Measurements from ENCODE around the gene DMAC2.
"Not testable (repeated sequence)": the region's sequence is repeated elsewhere in the genome, so short reads cannot be mapped to it uniquely, and the experiment has no call there.

Gene DMAC2

DNA sequence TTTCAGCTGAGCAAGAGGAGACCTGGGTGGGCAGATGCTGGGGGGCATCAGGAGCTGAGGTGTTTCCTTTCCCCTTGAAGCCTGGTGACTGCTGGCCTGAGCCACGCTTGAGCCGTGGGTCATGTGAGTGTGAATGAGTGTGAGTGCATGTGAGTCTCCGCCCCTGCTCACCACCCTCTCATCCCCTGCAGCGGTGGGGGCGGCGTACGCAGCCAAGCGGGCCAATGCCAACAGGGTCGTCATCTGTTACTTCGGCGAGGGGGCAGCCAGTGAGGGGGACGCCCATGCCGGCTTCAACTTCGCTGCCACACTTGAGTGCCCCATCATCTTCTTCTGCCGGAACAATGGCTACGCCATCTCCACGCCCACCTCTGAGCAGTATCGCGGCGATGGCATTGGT, 17.7 kb downstream of the DMAC2 start:
- no peak for DNase-seq

DNA sequence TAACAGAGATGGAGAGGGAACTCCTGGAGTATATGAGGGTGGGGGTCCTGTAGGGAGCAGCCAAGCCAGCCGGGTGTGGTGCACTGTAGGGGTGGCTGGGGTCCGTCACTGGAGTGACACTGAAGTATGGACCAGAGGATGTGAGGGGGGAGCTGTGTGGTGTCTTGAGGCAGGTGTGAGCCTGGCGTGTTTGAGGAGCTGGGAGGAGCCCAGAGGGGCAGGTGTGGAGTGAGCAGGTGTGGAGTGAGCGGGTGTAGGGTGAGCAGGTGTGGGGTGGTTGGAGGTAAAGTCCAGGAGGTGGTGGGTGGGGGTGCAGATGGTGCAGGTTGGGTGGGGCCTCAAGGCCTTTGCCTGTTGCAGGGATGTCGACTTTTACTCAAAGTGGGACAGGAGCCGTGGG, 18.4 kb downstream of the DMAC2 start:
- no peak for DNase-seq

DNA sequence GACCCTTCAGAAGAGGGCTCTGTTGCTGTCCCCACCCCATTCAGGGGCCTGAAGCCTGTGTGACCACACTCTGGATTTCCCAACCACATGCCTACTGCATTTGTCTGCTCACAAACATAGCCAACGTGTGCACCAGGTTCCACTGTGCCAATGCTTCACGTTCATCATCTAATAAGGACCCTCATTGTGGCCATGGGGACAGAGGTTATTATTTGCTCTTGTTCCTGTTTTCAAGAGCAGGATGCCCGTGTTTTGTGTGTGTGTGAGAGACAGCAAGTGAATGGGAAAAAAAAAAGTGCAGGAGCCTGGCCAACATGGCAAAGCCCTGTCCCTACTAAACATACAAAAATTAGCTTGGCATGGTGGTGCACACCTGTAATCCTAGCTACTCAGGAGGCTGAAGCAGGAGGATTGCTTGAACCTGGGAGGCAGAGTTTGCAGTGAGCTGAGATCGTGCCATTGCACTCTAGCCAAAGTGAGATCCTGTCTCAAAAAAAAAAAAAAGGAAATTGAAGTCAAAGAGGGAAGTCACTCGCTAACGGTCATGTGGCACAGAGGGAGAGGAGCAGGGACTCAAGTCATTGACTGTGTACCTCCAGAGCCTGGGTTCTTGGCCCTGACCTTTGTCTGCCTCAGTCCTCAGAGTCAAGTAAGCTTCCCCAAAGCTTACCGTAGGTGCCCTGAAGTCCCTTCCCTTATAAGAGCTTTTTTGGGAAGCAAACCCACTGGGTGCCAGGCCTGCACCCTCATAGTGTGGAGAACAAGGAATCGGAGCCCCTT, 19.4 kb downstream of the DMAC2 start:
- DNase-seq: peak; percentile 35

DNA sequence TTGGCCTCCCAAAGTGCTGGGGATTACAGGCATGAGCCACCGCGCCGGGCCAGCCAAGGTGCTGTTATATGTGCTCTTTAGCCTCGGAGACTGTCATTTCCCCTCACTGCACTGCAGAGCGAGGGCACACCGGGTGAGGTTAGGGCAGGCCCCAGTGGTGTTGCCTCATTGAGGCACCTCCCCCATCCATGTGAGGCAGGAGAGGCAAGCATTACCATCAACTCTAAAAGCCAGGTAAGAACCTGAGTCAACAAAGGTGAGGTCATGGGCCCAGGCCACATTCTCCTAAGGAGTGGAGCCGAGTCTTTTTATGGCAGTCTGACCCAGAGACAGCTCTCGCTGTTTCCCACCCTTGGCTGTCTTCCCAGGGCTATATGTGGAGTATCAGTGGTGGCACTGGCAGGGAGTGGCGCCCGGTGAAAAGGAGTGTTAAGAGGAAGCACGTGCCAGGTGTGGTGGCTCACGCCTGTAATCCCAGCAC, 23.5 kb downstream of the DMAC2 start:
- no peak for DNase-seq

DNA sequence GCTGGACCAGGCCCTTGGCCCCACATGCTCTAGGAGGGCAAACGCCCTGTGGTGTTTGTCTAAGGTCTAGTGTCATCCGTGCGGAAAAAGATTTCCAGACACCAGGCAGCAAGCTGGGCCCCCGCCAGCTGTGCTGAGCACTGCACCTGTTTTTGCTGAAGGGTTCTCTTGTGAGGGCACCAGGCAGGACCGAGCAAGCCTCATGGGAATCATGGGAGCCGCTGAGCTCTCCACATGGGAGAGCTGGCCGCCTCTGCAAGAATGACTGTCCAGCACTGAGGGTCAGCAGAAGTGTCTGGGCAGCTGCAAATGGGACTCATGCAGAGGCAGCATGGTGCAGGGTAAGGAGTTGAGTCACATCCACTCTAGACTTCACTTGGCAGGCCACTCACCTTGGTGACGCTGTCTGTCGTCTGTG, 24.5 kb downstream of the DMAC2 start:
- no peak for DNase-seq

DNA sequence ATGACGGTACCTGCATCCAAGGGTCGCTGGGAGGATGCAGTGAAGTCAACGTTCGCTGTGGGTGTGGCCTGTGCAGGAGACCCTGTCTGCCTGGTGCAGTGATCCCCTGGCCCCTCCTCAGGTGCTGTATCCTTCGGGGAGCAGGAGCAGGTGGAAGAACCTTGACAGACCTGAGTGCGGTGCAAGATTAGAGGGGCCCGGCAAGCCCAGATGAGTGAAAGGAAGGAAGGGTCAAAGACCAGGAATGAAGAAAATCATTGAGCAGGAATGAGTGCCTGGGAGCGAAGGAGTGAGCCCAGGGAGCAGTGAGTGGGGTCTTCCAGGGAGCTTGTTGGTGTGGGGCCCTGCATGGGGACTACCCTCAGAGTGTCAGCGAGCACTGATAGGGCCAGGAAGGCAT, 25.3 kb downstream of the DMAC2 start:
- DNase-seq: no peak

DNA sequence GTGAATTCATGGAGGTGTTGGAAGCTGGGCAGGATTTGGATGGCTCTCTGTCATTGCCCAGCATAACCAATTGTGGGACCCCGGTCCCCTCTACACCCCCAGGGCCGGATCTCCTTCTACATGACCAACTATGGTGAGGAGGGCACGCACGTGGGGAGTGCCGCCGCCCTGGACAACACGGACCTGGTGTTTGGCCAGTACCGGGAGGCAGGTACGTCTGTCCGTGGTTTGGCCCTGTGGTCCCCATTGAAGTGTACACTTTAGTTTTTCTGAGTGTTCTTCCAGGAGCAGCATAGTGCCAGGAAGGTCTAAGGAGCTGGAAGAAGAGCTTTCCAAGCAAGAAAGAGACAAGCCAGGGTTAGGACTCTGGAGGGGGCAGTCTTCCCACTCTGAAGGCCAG, 25.8 kb downstream of the DMAC2 start:
- no peak for DNase-seq

DNA sequence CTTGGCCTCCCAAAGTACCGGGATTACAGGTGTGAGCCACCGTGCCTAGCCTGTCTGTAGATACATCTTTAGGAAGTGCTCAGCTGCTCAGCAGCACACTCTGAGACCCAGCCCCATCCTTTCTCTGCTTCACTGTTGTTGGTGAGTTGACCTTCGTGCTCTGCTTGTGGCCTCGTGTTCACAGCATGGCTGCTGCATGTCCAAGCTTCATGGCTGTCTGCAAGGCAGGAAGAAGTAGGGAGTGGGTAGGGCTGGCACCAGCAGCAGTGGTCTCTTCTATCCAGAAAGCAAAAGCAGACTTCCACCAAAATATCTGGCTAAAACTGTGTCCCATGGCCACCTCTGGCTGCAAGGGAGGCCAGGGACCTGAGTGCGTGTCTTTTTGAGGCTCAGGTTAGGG, 26.8 kb downstream of the DMAC2 start:
- DNase-seq: no peak

DNA sequence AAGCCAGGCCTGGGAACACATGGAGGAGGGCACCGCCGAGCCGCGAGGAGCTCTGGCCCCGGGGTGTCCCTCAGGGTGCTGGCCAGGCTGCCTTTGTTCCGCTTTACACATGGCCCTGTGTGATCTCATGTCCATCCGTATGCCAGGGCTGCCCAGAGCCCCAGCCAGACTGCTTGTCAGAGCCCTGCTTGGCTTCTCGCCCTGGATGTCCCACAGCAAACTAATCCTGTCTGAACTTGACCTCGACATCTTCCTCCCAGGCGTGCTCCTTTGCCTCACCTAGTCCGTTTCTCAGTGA, 27.8 kb downstream of the DMAC2 start:
- no peak for DNase-seq

DNA sequence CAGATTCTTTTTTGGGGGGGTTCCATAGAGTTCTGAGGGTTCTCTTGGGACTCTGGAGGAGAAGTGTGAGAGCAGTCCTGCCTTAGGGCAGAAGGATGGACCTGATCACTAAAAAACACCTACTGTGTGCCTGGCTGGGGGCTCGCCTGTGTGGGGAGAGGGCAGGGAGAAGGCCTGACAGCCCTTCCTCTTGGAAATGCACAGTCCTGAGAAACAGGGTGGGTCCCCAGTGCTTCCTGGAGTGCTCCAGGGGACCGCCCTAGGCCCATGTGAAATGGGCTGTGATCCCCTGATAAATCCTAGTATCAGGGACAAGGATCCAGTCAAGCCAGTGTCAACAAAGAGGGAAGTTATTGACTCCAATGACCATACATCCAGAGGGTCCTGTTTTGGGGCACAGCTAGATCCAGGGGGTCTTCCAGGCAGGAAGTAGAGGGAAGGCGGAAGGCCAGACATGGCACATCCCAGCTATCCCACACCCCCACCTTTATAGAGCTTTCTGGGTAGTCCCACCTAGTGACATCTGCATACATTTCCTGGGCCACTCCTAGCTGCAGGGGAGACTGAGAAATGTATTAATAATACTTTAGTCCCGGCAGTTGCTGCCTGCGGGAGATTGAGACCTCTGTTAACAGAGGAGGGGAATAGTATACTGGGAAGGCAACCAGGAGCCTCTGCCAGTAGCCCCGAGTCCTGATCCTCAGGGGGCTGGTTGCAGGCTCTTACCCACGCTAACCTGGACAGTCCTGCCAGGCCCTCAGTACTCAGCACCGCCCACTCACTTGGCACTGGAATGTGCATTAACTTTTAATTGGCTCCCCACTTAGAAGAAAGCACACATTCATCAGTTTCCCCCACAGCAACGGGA, 28.4 kb downstream of the DMAC2 start:
- DNase-seq: no peak

DNA sequence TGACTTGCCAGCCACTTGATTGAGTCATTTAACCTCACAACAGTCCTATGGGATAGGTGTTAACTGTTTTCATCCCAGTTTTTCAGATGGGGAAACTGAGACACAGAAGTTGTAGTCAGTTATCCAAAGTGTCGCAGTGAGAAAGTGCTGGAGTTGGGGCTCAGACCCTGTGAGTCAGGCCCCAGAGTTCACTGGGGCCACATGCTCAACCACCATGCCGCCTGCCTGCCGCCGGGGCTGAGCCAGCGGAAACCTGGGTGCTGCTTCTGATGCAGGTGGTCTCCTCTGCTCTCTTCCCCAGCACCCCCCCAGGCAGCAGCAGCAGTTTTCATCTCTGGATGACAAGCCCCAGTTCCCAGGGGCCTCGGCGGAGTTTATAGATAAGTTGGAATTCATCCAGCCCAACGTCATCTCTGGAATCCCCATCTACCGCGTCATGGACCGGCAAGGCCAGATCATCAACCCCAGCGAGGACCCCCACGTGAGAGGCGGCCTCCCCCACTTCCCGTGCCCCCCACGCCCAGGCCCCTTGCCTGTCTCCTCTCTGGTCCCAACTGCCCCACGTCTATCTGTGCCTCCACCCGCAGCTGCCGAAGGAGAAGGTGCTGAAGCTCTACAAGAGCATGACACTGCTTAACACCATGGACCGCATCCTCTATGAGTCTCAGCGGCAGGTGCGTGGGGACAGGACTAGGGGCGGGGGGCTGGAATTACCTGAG, 29.2 kb downstream of the DMAC2 start:
- no peak for DNase-seq

DNA sequence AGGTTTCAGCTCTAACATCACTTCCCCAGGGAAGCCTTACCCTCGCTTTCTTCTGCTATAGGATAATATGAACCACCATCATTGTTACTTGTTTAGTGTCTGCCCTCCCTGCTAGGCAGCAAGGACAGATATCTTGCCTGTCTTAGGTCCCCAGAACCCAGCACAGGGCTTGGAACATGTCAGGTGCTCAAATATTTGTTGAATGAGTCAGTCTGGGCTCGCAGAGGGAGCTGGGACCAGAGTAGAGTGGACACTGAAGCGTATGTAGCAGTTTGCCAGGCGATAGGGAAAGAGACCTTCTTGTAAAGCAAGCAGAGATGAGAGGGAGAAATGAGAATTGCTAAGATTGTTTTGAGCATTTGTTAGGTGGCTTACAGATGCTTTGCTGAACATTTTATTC, 30.4 kb downstream of the DMAC2 start:
- DNase-seq: no peak

DNA sequence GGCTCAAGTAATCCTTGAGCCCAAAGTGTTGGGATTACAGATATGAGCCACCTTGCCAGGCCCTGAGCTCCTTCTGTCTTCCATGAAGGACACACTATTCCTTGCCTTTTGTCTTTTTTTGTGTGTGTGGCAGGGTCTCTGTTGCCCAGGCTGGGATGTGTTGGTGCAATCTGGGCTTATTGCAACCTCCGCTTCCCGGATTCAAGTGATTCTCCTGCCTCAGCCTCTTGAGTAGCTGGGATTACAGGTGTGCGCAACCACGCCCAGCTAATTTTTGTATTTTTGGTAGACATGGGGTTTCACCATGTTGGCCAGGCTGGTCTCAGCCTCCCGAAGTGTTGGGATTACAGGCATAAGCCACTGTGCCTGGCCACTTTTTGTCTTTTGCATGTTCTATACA, 30.9 kb downstream of the DMAC2 start:
- DNase-seq: not testable (repeated sequence)

DNA sequence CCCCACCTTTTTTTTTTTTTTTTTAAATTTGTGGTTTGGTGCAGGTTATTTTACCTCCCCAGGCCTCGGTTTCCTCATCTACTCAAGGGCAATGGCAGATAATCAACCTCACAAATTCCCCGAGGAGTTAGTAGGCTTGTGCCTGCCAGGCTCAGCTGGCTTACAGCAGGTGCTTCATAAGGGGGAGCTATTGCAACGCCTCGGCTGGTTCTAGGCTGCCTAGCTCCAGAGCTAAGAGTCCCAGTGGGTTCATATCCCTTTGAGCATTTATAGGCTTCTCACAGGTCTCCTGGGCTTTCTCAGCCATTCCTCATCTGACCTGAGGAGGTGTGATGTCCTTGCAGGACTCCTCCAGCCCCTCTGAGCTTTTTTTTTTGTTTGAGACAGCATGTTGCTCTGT, 31.5 kb downstream of the DMAC2 start:
- no peak for DNase-seq

DNA sequence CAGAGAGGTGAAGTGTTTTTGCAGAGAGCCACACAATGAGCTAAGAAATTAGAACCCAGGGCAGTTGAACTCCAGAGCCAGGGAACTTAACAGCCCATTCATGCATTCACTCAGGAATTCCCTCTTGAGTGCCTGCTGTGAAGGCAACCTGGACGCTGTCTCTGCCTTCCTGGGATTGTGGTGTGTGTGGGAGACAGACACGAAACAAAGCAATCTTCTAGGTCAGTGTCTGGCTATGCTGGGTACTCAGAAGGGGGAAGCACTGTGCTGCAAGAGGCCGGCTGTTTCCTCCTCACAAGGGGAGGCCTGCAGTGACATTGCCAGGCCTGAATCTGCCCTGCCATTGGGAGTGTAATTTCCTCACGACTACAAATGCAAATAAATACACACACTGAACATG, 32.4 kb downstream of the DMAC2 start:
- DNase-seq: peak; percentile 71

DNA sequence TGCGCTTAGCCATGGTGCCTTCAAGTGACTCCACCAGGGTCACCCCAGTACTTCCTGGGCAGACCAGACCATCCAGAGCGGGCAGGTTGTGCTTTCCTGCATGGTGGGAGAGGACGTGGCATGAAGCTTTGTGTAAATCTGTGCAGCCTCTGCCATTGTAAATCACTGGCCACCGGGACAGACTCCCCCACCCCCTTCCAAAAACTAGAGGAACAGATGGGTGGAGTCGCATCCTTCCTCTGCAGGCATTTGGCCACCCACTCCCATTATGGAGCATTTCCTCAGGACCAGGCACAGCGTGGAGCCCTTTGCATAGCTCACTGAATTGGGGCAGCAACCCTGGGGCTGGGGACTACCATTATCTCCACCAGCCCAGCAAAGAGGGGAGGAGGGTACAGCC, 33.9 kb downstream of the DMAC2 start:
- no peak for DNase-seq

DNA sequence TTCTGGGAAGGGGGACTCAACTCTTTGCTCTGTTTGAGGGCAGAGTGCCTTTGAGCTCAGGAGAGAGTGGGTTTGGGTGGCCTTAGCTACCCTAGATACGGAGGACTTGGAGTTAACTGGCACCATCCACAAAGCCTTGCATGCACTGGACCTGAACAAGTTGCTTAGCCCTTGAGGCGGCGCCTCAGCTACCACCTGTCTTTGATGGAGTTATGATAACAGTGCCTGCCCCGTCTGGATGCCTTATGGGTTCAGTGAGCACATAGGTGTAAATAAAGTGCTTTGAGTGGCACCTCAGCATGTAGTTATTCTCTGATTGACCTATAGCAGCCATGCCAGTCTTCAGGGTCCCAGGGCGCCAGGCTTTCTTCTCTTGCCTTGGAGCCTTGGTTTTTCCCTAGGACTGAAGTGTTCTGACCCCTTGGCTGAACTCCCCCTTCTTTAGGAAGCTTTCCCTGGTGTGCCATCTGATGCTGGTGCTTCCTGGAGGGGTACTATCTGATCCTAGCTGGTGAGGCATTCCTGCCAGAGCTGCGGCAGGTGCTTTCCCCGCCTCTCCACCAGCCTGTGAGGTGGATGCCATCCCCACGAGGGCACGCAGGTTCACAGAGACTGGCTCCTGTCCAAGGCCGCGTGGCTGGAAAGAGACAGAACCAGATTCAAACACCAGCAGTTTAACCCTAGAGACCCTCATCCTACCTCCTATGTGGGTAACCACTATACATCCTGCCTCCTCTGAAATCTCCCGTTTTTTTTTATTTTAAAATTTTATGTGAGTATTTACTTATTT, 36.3 kb downstream of the DMAC2 start:
- no peak for DNase-seq

DNA sequence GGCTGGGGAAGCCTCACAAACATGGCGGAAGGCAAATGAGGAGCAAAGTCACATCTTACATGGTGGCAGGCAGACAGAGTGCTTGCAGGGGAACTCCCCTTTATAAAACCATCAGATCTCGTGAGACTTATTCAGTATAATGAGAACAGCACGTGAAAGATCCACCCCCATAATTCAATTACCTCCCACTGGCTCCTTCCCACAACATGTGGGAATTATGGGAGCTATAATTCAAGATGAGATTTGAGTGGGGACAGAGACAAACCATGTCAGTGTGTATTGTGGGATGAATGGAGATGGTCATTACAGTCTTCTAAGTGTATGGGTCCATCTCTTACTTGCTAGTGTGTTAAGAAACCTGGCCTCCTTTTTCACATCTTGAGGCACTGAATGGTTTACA, 37.7 kb downstream of the DMAC2 start:
- DNase-seq: no peak

DNA sequence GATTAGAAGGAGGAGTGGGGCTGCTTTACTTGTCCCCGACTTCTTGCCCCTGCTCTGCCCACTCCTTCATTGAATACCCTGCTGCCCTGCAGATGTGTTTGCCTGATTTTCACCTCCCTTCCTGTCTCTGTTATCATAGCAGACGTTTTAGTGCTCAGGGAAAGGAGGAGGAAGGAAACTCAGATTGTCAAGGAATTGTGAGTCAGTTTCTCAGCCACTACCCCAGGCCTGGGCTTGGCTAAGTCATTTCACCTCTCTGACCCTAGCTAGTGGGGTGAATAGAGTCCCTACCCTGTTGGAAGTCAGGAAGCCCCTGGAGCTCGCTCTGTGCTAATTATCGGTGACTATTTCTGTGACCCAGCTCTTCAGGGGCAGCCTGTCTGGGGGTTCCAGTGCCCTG, 38.2 kb downstream of the DMAC2 start:
- no peak for DNase-seq

DNA sequence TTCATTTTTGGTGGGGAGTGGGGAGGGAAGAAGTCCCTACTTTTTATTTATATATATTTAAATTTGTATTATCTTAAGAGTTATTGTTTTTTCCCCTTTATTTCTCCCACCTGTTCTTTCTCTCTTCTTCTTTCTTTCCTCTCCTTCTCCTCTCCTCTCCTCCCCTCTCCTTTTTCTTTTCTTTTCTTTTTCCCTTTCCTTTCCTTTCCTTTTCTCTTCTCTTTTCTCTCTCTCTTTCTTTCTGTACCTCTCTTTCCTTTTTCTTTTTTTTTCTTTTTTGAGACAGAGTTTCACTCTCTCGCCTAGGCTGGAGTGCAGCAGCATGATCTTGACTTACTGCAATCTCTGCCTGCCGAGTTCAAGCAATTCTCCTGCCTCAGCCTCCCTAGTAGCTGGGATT, 40.2 kb downstream of the DMAC2 start:
- DNase-seq: no peak

DNA sequence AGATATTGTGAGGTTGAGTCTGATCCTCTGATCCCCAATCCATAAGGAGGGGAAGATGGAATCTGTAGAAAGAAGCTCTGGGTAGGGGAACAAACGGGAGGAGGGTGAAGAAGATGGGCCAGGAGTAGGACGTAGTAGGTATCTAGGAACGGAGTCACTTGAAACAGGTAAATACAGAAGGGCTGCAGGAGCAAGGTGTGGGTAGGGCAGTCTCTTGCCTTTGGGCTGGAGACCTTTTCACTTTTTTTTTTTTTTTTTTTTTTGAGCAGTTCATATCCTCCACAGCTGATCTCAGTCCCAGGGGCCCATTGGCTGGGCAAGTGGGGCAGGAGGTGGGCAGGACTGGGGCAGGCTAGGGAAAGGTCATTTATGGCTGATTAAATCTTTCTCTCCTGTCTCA, 40.6 kb downstream of the DMAC2 start:
- no peak for DNase-seq

DNA sequence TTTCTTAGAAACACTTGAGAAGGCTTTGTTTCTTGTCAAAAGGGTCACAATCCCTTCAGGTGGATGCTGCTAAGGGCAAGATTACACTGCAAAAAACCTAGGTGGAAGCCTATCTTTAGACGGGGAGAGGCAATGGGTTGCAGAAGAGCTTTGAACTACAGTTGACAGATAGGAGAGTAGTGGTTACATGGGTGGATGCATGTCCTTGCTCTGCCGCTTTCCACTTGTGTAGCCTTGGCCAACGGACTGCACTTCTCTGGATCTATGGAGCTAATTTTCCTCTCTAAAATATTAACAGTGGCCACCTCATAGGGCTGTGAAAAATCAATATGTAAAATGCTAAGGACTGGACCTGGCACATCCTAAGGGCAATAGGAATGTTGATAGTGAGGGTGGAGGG, 41.1 kb downstream of the DMAC2 start:
- DNase-seq: no peak

DNA sequence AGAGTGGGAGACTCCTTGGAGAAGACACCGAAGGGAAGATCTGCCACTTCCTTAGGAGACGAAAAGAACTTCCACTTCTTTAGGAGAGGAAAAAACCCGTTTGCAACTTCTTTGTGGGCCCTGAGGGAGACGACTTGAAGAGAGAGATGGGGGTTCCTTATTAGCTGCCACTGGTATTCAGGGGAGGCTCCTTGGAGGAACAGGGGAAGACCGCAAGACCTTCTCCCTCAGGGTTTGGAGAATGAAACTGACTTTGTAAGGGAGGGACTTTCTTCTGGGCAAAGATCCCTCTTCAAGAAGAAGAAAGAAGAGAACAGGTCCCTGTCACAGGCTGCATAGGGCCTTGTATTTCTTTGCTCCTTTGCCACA, 41.7 kb downstream of the DMAC2 start:
- DNase-seq: no peak

Data from SIG-M5 (cell line).